Parathyroid adenoma (tissue), 2 donors: ENCODE data around the gene RAI14.

Experiments used
- H2AFZ ChIP-seq: fragments of 300-600 bp; sonication (generic); one replicate; pipeline ENCODE4 v1.7.0; 2017; ENCODE audit warnings: antibody characterized with exemption, mild to moderate bottlenecking
- H3K27ac ChIP-seq: fragments of 300-600 bp; sonication (generic); one replicate; pipeline ENCODE4 v1.7.0; 2017
- H3K27me3 ChIP-seq: fragments of 300-600 bp; sonication (generic); one replicate; pipeline ENCODE4 v1.7.0; 2017; ENCODE audit warnings: low read length; ENCODE audit not compliant: control insufficient read depth, insufficient read depth
- H3K36me3 ChIP-seq: fragments of 300-600 bp; sonication (generic); one replicate; pipeline ENCODE4 v1.7.0; 2017; ENCODE audit warnings: low read length; ENCODE audit not compliant: control insufficient read depth, insufficient read depth
- H3K4me1 ChIP-seq: fragments of 300-600 bp; sonication (generic); one replicate; pipeline ENCODE4 v1.7.0; 2017; ENCODE audit warnings: control low read depth
- H3K4me2 ChIP-seq: fragments of 300-600 bp; sonication (generic); one replicate; pipeline ENCODE4 v1.7.0; 2017; ENCODE audit warnings: low read length
- H3K4me3 ChIP-seq: fragments of 300-600 bp; sonication (generic); one replicate; pipeline ENCODE4 v1.7.0; 2017; ENCODE audit warnings: low read depth, low read length
- H3K79me2 ChIP-seq: fragments of 300-600 bp; sonication (generic); one replicate; pipeline ENCODE4 v1.7.0; 2017; ENCODE audit warnings: control low read depth
- H3K9ac ChIP-seq: fragments of 300-600 bp; sonication (generic); one replicate; pipeline ENCODE4 v1.7.0; 2017; ENCODE audit warnings: mild to moderate bottlenecking
- H3K9me3 ChIP-seq: fragments of 300-600 bp; sonication (generic); one replicate; pipeline ENCODE4 v1.7.0; 2017; ENCODE audit warnings: low read length; ENCODE audit not compliant: control insufficient read depth
- TF ChIP-seq, protein P1 (sequence below): fragments of 300-600 bp; sonication (generic); IDR thresholded peaks from one replicate; pipeline ENCODE4 v1.7.0; 2017; ENCODE audit warnings: antibody characterized with exemption, mild to moderate bottlenecking
- donor health status: primary hyperparathyroidism.

Gene RAI14

DNA sequence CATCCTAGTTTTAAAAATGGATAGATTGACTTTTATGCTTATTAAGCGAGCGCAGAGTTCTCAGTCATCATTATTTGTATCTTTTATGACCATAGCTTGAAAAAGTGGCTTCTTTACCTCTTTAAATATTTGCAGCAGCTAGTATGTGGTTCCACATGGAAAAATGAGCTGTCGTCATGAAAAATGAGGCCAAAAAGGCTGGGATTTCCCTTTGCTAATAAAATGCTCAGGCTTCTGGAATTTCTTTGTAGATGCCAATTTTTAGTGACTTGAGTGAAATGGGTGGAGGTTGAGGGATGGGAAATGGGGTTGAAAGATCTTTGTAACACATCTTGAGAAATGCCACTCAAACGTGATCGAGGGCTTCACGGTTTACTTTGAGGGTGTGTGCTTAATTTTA, 35.2 kb downstream of the RAI14 start:
- TF ChIP-seq, protein P1, sequence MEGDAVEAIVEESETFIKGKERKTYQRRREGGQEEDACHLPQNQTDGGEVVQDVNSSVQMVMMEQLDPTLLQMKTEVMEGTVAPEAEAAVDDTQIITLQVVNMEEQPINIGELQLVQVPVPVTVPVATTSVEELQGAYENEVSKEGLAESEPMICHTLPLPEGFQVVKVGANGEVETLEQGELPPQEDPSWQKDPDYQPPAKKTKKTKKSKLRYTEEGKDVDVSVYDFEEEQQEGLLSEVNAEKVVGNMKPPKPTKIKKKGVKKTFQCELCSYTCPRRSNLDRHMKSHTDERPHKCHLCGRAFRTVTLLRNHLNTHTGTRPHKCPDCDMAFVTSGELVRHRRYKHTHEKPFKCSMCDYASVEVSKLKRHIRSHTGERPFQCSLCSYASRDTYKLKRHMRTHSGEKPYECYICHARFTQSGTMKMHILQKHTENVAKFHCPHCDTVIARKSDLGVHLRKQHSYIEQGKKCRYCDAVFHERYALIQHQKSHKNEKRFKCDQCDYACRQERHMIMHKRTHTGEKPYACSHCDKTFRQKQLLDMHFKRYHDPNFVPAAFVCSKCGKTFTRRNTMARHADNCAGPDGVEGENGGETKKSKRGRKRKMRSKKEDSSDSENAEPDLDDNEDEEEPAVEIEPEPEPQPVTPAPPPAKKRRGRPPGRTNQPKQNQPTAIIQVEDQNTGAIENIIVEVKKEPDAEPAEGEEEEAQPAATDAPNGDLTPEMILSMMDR, result no peak
- no peak overlapping the region for H3K4me3 ChIP-seq
- no peaks in the 10 kb centered on the region for H3K9me3 ChIP-seq
- H3K27ac ChIP-seq, result no peak overlapping the region
- H3K9ac ChIP-seq, result no peak overlapping the region
- peaks cover 5% of the 10 kb centered on the region for H3K79me2 ChIP-seq
- H3K27me3 ChIP-seq, result no peaks in the 10 kb centered on the region
- H2AFZ ChIP-seq, result no peak overlapping the region
- H3K36me3 ChIP-seq, result no peaks in the 10 kb centered on the region
- H3K4me1 ChIP-seq, result no peaks in the 10 kb centered on the region
- H3K4me2 ChIP-seq, result no peak overlapping the region

DNA sequence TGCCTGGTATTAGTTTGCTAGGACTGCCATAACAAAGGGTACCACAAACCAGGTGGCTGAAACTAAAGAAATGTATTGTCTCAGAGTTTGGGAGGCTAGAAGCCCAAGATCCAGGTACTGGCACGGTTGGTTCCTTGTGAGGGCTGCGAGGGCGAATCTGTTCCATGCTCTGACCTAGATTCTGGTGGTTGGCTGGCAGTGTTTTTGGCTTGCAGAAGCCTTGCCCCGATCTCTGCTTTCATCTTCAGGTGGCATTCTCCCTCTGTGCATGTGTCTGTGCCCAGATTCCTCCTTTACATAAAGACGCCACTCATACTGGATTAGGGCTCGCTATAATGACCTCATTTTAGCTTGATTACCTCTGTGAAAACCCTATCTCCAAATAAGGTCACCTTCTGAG, 36.7 kb downstream of the RAI14 start:
- Histone ChIP-seq H3K79me2 (peaks cover 5% of the 10 kb centered on the region), H3K27ac (no peak overlapping the region), H3K4me1 (no peaks in the 10 kb centered on the region), H3K9ac (no peak overlapping the region), H3K9me3 (no peaks in the 10 kb centered on the region), H3K27me3 (no peaks in the 10 kb centered on the region), H3K4me3 (no peak overlapping the region), H2AFZ (no peak overlapping the region), H3K4me2 (no peak overlapping the region), H3K36me3 (no peaks in the 10 kb centered on the region)
- TF ChIP-seq, protein P1, result no peak

DNA sequence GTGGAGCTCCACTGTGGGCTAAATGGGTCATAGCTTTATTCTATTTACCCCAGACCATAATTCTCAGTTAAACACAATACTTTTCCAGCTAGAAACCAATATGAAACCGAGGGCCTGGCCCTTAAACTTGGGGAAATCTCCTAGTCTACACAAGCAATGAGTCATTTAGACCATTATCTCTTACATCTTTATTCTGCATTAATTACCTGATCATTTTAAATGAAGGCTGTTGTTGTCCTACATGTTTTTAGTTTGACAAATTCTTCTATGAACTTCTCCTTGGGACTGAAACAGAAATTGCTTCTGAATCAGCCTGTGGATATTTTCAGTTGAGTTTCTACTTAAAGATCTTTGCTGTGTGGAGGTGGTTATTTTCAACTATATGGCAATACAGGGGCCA, 37.9 kb downstream of the RAI14 start:
- peaks cover 4% of the 10 kb centered on the region for H3K79me2 ChIP-seq
- peaks cover 4% of the 10 kb centered on the region for H3K4me1 ChIP-seq
- H3K27me3 ChIP-seq, result no peaks in the 10 kb centered on the region
- no peak overlapping the region for H3K4me3 ChIP-seq
- TF ChIP-seq, protein P1, result no peak
- no peak overlapping the region for H2AFZ ChIP-seq
- H3K36me3 ChIP-seq, result no peaks in the 10 kb centered on the region
- no peaks in the 10 kb centered on the region for H3K9me3 ChIP-seq
- H3K27ac ChIP-seq, result no peak overlapping the region
- H3K9ac ChIP-seq, result no peak overlapping the region
- no peak overlapping the region for H3K4me2 ChIP-seq

GRCh38 chr5:34694685-34695084, 38.6 kb downstream of the RAI14 start:
- Histone ChIP-seq H3K4me1 (peaks cover 6% of the 10 kb centered on the region), H3K27me3 (no peaks in the 10 kb centered on the region), H3K36me3 (no peaks in the 10 kb centered on the region), H3K27ac (no peak overlapping the region), H3K79me2 (peaks cover 2% of the 10 kb centered on the region), H3K9ac (no peak overlapping the region), H3K9me3 (no peaks in the 10 kb centered on the region), H2AFZ (no peak overlapping the region), H3K4me3 (no peak overlapping the region), H3K4me2 (no peak overlapping the region)
- TF ChIP-seq, protein P1, result no peak

GRCh38 chr5:34695275-34696027, 39.3 kb downstream of the RAI14 start:
- Histone ChIP-seq H3K4me3 (no peak overlapping the region), H3K9ac (no peak overlapping the region), H3K27me3 (no peaks in the 10 kb centered on the region), H2AFZ (no peak overlapping the region), H3K9me3 (no peaks in the 10 kb centered on the region), H3K4me2 (no peak overlapping the region), H3K36me3 (no peaks in the 10 kb centered on the region), H3K79me2 (no peaks in the 10 kb centered on the region), H3K27ac (no peak overlapping the region), H3K4me1 (peaks cover 11% of the 10 kb centered on the region)
- TF ChIP-seq, protein P1, result no peak
